ENCODE results near the gene BYSL.
A peak's percentile ranks its signal among the peaks of the same experiment; 100 is the strongest.
"Not testable (repeated sequence)": the region's sequence is repeated elsewhere in the genome, so short reads cannot be mapped to it uniquely, and the experiment has no call there.

BYSL gene

GRCh38 chr6:41942067-41942851 is 21.0 kb downstream of the BYSL start:
- Histone ChIP-seq H3K9ac (ENCODE audit: low read depth, low read length, poor library complexity, severe bottlenecking) (peak overlapping the region; percentile 77), H3K4me3 (ENCODE audit: low read length, poor library complexity, severe bottlenecking) (peak overlapping the region; percentile 83), H3K4me1 (ENCODE audit: insufficient read depth, low read length, poor library complexity, severe bottlenecking) (peaks cover 27% of the 10 kb centered on the region), H3K79me2 (ENCODE audit: insufficient read depth, low read length) (peaks cover 43% of the 10 kb centered on the region), H3K9me3 (ENCODE audit: insufficient read depth, low read depth, low read length) (no peaks in the 10 kb centered on the region), H3F3A (ENCODE audit: low read depth) (peaks cover 8% of the 10 kb centered on the region; the same call in 1 of the 2 replicates), H3K4me2 (ENCODE audit: low read depth, low read length, poor library complexity, severe bottlenecking) (peak overlapping the region; percentile 94), H4K20me1 (ENCODE audit: insufficient read depth, low read length, poor library complexity, severe bottlenecking) (peaks cover 33% of the 10 kb centered on the region), H2AFZ (ENCODE audit: low read length) (peak overlapping the region; percentile 29; the same call in 1 of the 2 replicates), H3K9me2 (replicated peaks; ENCODE audit: low read depth, low read length) (no peaks in the 10 kb centered on the region), H3K36me3 (ENCODE audit: insufficient read depth, low read length) (peaks cover 2% of the 10 kb centered on the region; the same call in 1 of the 2 replicates), H3K27me3 (ENCODE audit: insufficient read depth, low read length, poor library complexity, severe bottlenecking) (peaks cover 6% of the 10 kb centered on the region)
- TF ChIP-seq EZH2phosphoT487 (IDR thresholded peaks at IDR 0.05; ENCODE audit: borderline replicate concordance) (no peak), CTCF (conservative IDR thresholded peaks at IDR 0.05; ENCODE audit: low read length) (no peak)

- not testable (repeated sequence) for H3F3A ChIP-seq (ENCODE audit: low read depth); H3K9ac ChIP-seq (ENCODE audit: low read depth, low read length, poor library complexity, severe bottlenecking); H3K9me3 ChIP-seq (ENCODE audit: insufficient read depth, low read depth, low read length); H3K27me3 ChIP-seq (ENCODE audit: insufficient read depth, low read length, poor library complexity, severe bottlenecking); H3K4me2 ChIP-seq (ENCODE audit: low read depth, low read length, poor library complexity, severe bottlenecking); H3K9me2 ChIP-seq (replicated peaks; ENCODE audit: low read depth, low read length); H3K4me3 ChIP-seq (ENCODE audit: low read length, poor library complexity, severe bottlenecking); H2AFZ ChIP-seq (ENCODE audit: low read length); H3K36me3 ChIP-seq (ENCODE audit: insufficient read depth, low read length)
- H4K20me1 ChIP-seq (ENCODE audit: insufficient read depth, low read length, poor library complexity, severe bottlenecking) = peaks cover 29% of the 10 kb centered on the region
- H3K4me1 ChIP-seq (ENCODE audit: insufficient read depth, low read length, poor library complexity, severe bottlenecking) = peaks cover 21% of the 10 kb centered on the region
- peaks cover 37% of the 10 kb centered on the region for H3K79me2 ChIP-seq (ENCODE audit: insufficient read depth, low read length)
These were observed 21.6 kb downstream of the BYSL start for GRCh38 chr6:41942882-41943281.

GRCh38 chr6:41943456-41943855 is 22.2 kb downstream of the BYSL start:
- Histone ChIP-seq H3K36me3 (ENCODE audit: insufficient read depth, low read length) (no peaks in the 10 kb centered on the region), H3F3A (ENCODE audit: low read depth) (peaks cover 6% of the 10 kb centered on the region; the same call in 1 of the 2 replicates), H2AFZ (ENCODE audit: low read length) (no peak overlapping the region), H3K9ac (ENCODE audit: low read depth, low read length, poor library complexity, severe bottlenecking) (no peak overlapping the region), H3K79me2 (ENCODE audit: insufficient read depth, low read length) (peaks cover 31% of the 10 kb centered on the region), H3K27me3 (ENCODE audit: insufficient read depth, low read length, poor library complexity, severe bottlenecking) (peaks cover 6% of the 10 kb centered on the region), H3K9me3 (ENCODE audit: insufficient read depth, low read depth, low read length) (no peaks in the 10 kb centered on the region), H4K20me1 (ENCODE audit: insufficient read depth, low read length, poor library complexity, severe bottlenecking) (peaks cover 26% of the 10 kb centered on the region), H3K4me3 (ENCODE audit: low read length, poor library complexity, severe bottlenecking) (no peak overlapping the region), H3K4me1 (ENCODE audit: insufficient read depth, low read length, poor library complexity, severe bottlenecking) (peaks cover 15% of the 10 kb centered on the region), H3K4me2 (ENCODE audit: low read depth, low read length, poor library complexity, severe bottlenecking) (no peak overlapping the region), H3K9me2 (replicated peaks; ENCODE audit: low read depth, low read length) (no peaks in the 10 kb centered on the region)
- TF ChIP-seq EZH2phosphoT487 (IDR thresholded peaks at IDR 0.05; ENCODE audit: borderline replicate concordance) (no peak), CTCF (conservative IDR thresholded peaks at IDR 0.05; ENCODE audit: low read length) (no peak)
